Testis (tissue), 3 donors: Measurements from ENCODE around the gene TBC1D16. TPM values are rescaled to one million over a fixed set of nuclear protein-coding genes. Genes with fewer than 3 reads are reported as not detected.

Source experiments
- DNase-seq: peaks from one replicate; pipeline ENCODE4 v3.0.0-alpha.2; 2019
- H3K27ac ChIP-seq, 2 donors: fragments of 200-600 bp; sonication (generic); one replicate each; pipeline ENCODE4 v1.5.1; 2019
- H3K27me3 ChIP-seq: fragments of 200-600 bp; sonication (generic); one replicate; pipeline ENCODE4 v1.5.1; 2019
- H3K36me3 ChIP-seq: fragments of 200-600 bp; sonication (generic); one replicate; pipeline ENCODE4 v1.5.1; 2017; ENCODE audit warnings: low read depth; ENCODE audit errors: missing control alignments
- H3K4me1 ChIP-seq: fragments of 200-600 bp; sonication (generic); one replicate; pipeline ENCODE4 v1.5.1; 2019
- H3K4me3 ChIP-seq, 2 donors: fragments of 200-600 bp; sonication (generic); one replicate each; pipeline ENCODE4 v1.5.1; 2017 to 2019
- H3K9me3 ChIP-seq: fragments of 200-600 bp; sonication (generic); one replicate; pipeline ENCODE4 v1.5.1; 2017
- POLR2A ChIP-seq: fragments of 450-650 bp; IDR thresholded peaks from one replicate; pipeline ENCODE4 v1.6.1; 2017; ENCODE audit warnings: antibody characterized with exemption, mild to moderate bottlenecking, moderate library complexity
- whole genome bisulfite sequencing, 2 donors: methylation state at CpG; one replicate each; pipeline ENCODE4 v1.1.5; 2018; 5-methylcytosine and 5-hydroxymethylcytosine counted together
- intact Hi-C: fragments of 100-400 bp; cut with DNase I; formaldehyde crosslinking; loops from one replicate; pipeline ENCODE4 v1.15.1; 2023; ENCODE audit warnings: low total_unique reads
- polyA plus RNA-seq: library from polyadenylated mRNA; stranded (reverse); fragments of 350-450 nt; fragmentation: Illumina TruSeq; extraction: RNeasy Lipid Tissue Mini Kit (QIAGEN cat#74804); gene quantifications from one replicate; pipeline ENCODE4 v1.2.3, GENCODE V29; 2014; ENCODE audit warnings: low read depth, low replicate concordance; ENCODE audit not compliant: insufficient read depth
- total RNA-seq, 2 donors: library from RNA; depleted of rRNA; stranded (reverse); fragments of >200 nt; gene quantifications; one replicate each; pipeline ENCODE4 v1.2.3, GENCODE V29; 2016
- TF ChIP-seq, protein P1 (sequence below), 3 experiments: fragments of 450-650 bp in 2 of 3; fragments of 200-600 bp in 1 of 3; sonication (generic) in 1 of 3; IDR thresholded peaks; one replicate each; pipeline ENCODE4 v1.5.1; 2016 to 2019; ENCODE audit warnings: antibody characterized with exemption in 3 of 3, mild to moderate bottlenecking in 2 of 3, moderate library complexity in 1 of 3

Gene TBC1D16
- total and polyA plus RNA-seq, 3 donors from 2014 or later, result 11.0 to 16.0 (median 11.7) TPM

DNA sequence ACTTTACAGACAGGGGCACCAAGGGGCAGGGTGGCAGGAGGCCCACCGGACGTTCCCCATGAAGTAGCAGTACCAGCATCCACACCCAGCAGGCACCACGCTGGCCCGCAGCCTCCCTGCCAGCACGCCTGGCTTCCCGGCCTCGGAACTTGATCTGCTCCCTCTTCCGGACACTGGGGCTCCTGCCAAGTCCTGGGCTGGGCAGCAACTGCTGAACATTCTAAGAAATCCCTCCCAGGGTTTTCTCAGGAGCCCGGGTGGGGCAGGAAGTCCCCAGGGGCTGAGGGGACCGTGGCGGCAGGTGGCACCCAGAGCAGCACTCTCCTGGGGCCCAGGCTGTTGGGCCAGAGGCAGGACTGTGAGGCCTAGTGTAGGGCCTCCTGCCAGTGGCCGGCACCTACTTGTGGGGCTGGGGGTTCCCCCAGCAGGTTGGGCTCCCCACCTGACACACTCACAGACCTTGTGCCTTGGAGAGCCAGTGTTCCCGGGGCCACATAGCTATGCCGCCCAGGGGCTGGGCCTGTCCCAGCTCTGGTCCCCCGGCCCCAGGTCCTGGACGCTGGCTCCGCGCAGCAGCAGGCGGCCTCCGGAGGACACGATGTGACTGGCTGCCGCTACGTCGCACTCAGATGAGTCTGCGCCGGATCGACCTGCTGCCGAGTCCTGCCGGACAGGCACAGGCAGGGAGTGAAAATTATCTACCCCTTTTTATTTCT lies 110.3 kb downstream of the TBC1D16 start:
- Histone ChIP-seq H3K36me3 (no peaks in the 10 kb centered on the region), H3K4me1 (peaks cover 21% of the 10 kb centered on the region), H3K9me3 (no peaks in the 10 kb centered on the region), H3K27ac (peak overlapping the region; percentile 2 to 7), H3K4me3 (no peak overlapping the region), H3K27me3 (no peaks in the 10 kb centered on the region)
- WGBS, 2 donors, result 67 to 80% methylated on average over 1 to 28 of the region's 29 CpGs
- TF ChIP-seq, protein P1, sequence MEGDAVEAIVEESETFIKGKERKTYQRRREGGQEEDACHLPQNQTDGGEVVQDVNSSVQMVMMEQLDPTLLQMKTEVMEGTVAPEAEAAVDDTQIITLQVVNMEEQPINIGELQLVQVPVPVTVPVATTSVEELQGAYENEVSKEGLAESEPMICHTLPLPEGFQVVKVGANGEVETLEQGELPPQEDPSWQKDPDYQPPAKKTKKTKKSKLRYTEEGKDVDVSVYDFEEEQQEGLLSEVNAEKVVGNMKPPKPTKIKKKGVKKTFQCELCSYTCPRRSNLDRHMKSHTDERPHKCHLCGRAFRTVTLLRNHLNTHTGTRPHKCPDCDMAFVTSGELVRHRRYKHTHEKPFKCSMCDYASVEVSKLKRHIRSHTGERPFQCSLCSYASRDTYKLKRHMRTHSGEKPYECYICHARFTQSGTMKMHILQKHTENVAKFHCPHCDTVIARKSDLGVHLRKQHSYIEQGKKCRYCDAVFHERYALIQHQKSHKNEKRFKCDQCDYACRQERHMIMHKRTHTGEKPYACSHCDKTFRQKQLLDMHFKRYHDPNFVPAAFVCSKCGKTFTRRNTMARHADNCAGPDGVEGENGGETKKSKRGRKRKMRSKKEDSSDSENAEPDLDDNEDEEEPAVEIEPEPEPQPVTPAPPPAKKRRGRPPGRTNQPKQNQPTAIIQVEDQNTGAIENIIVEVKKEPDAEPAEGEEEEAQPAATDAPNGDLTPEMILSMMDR (IDR thresholded peaks at IDR 0.05), result no peak
- no peak for TF ChIP-seq POLR2A
- peak; percentile 65 for DNase-seq
- intact Hi-C loops, result no loop called here

DNA sequence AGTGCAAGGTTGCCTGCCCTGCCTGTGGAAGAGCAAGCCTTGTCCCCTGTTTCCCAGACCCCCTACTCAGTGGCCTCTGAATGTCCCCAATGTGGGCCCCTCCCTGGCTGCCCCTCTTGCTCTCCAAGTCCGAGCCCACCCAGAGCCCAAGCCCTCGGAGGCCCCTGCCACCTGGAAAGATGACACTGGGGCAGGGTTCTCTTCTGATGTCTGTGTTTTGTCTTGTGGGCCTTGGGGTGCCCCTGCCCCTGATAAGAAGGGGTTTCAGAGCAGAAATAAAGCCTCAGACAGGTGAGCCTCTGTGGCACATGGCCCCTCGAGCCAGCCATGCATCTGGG lies 111.1 kb downstream of the TBC1D16 start:
- no peaks in the 10 kb centered on the region for H3K9me3 ChIP-seq
- 90 to 100% methylated on average over 1 to 3 of the region's 3 CpGs for WGBS, 2 donors
- no peak for DNase-seq
- no peak overlapping the region for H3K4me3 ChIP-seq
- intact Hi-C loops, result no loop called here
- H3K27me3 ChIP-seq, result no peaks in the 10 kb centered on the region
- TF ChIP-seq, protein P1 (IDR thresholded peaks at IDR 0.05), result no peak
- TF ChIP-seq POLR2A, result no peak
- peak overlapping the region in 1 of 2 donors; percentile 2 for H3K27ac ChIP-seq
- H3K4me1 ChIP-seq, result peaks cover 22% of the 10 kb centered on the region
- H3K36me3 ChIP-seq, result no peaks in the 10 kb centered on the region

DNA sequence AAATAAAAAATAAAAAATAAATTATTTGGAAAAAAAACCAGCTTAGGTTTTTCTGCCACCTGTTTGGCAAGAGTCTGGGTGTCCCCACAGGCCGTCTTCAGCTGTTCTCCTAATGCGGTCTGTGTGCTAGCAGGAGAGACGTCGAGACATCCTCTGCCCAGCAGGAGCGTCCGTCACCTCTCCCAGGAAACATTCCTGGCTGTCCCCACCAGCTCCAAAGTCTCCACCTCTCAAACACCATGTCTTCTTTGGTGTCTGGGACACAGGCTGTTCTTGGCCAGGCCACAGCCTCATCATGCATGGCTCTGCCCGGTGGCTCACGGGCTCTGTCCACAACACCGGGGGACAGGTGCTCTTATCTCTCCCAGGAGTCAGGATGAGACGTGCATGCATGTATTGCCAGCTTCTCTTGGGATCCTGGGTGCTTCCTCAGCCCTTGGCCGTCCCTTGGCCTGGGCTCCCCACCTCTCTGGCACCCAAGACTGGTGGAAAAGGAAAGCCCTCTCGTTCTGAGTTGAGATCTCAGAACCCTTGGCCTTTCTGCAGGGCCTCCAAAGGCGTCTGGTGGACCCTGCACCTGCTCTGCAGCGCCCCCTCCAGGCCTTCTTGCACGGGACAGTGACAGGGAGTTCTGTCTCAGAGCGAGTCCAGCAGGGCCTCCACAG lies 111.6 kb downstream of the TBC1D16 start:
- 71 to 89% methylated on average over 9 to 14 of the region's 16 CpGs for WGBS, 2 donors
- intact Hi-C loops, result no loop called here
- H3K27ac ChIP-seq, result no peak overlapping the region
- DNase-seq, result peak; percentile 87
- H3K36me3 ChIP-seq, result no peaks in the 10 kb centered on the region
- H3K4me3 ChIP-seq, result no peak overlapping the region
- no peak for TF ChIP-seq POLR2A
- TF ChIP-seq, protein P1 (IDR thresholded peaks at IDR 0.05), result peak; percentile 47 to 65 (median 48)
- no peaks in the 10 kb centered on the region for H3K27me3 ChIP-seq
- H3K9me3 ChIP-seq, result no peaks in the 10 kb centered on the region
- H3K4me1 ChIP-seq, result peaks cover 27% of the 10 kb centered on the region

DNA sequence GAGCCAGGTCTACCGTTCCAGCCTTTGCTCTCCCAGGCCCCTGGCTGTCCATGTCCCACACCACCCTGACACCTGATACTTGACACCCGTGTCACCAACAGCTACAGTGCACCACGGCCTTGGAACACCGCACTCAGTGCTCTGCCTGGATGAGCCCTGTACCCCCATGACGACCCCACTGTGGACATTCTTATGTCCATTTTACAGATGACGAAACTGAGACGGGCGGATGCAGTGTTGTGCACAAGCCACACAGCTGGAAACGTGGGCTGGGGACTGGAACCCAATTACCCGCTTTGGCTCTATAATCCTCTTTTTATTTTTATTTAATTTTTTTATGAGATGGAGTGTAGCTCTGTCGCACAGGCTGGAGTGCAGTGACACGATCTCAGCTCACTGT lies 112.9 kb downstream of the TBC1D16 start:
- H3K4me1 ChIP-seq, result peaks cover 34% of the 10 kb centered on the region
- DNase-seq, result no peak
- no peak overlapping the region for H3K4me3 ChIP-seq
- WGBS, 2 donors, result 77 to 82% methylated on average over 12 of the region's 12 CpGs
- H3K9me3 ChIP-seq, result no peaks in the 10 kb centered on the region
- H3K27me3 ChIP-seq, result no peaks in the 10 kb centered on the region
- TF ChIP-seq POLR2A, result no peak
- TF ChIP-seq, protein P1 (IDR thresholded peaks at IDR 0.05), result no peak
- intact Hi-C loops, result no loop called here
- H3K27ac ChIP-seq, result no peak overlapping the region
- no peaks in the 10 kb centered on the region for H3K36me3 ChIP-seq
